Hepatocyte (in vitro differentiated cells): ENCODE data around the gene CAB39L. TPM values are rescaled to one million over a fixed set of nuclear protein-coding genes. Genes with fewer than 3 reads are reported as not detected.

Experiments
- DNase-seq: peaks from one replicate; pipeline ENCODE4 v3.0.0-alpha.2; 2016; ENCODE audit warnings: low spot score
- H2AFZ ChIP-seq: fragments of 200-600 bp; sonication (generic); 2 replicates; pipeline ENCODE4 v1.6.0; 2016; ENCODE audit warnings: antibody characterized with exemption, mild to moderate bottlenecking
- H3K27ac ChIP-seq: fragments of 200-600 bp; sonication (generic); 2 replicates; pipeline ENCODE4 v1.5.1; 2016; ENCODE audit warnings: mild to moderate bottlenecking
- H3K27me3 ChIP-seq: fragments of 200-600 bp; sonication (generic); 2 replicates; pipeline ENCODE4 v1.6.1; 2016
- H3K36me3 ChIP-seq: fragments of 200-600 bp; sonication (generic); replicated peaks from 2 replicates; pipeline ENCODE4 v1.5.1; 2016; ENCODE audit warnings: low read depth; ENCODE audit not compliant: insufficient read depth
- H3K4me1 ChIP-seq: fragments of 200-600 bp; sonication (generic); 2 replicates; pipeline ENCODE4 v1.5.1; 2016; ENCODE audit warnings: mild to moderate bottlenecking, moderate library complexity; ENCODE audit not compliant: insufficient read depth
- H3K4me2 ChIP-seq: fragments of 200-600 bp; sonication (generic); 2 replicates; pipeline ENCODE4 v1.6.0; 2016
- H3K4me3 ChIP-seq: fragments of 200-600 bp; sonication (generic); 2 replicates; pipeline ENCODE4 v1.5.1; 2016; ENCODE audit warnings: mild to moderate bottlenecking
- H3K79me2 ChIP-seq: fragments of 200-600 bp; sonication (generic); 2 replicates; pipeline ENCODE4 v1.6.0; 2017; ENCODE audit warnings: mild to moderate bottlenecking
- H3K9me2 ChIP-seq: fragments of 200-600 bp; sonication (generic); replicated peaks from 2 replicates; pipeline ENCODE4 v1.6.0; 2017; ENCODE audit warnings: mild to moderate bottlenecking; ENCODE audit not compliant: insufficient read depth
- H3K9me3 ChIP-seq: fragments of 200-600 bp; sonication (generic); 2 replicates; pipeline ENCODE4 v1.5.1; 2016; ENCODE audit warnings: low read depth, mild to moderate bottlenecking
- H4K20me1 ChIP-seq: fragments of 200-600 bp; sonication (generic); 2 replicates; pipeline ENCODE4 v1.6.0; 2016; ENCODE audit warnings: mild to moderate bottlenecking; ENCODE audit not compliant: insufficient read depth, poor library complexity, severe bottlenecking
- CTCF ChIP-seq: fragments of 200-600 bp; sonication (generic); IDR thresholded peaks from 2 replicates; pipeline ENCODE4 v1.5.1; 2016; ENCODE audit warnings: antibody characterized with exemption, mild to moderate bottlenecking; ENCODE audit not compliant: poor library complexity
- EZH2 ChIP-seq: fragments of 200-600 bp; sonication (generic); IDR thresholded peaks from 2 replicates; pipeline ENCODE4 v1.6.1; 2016; ENCODE audit warnings: antibody characterized with exemption, mild to moderate bottlenecking, borderline replicate concordance
- EZH2phosphoT487 ChIP-seq: fragments of 200-600 bp; sonication (generic); IDR thresholded peaks from one replicate; pipeline ENCODE4 v1.6.1; 2018; ENCODE audit warnings: antibody characterized with exemption, mild to moderate bottlenecking, low read depth, moderate library complexity; ENCODE audit not compliant: unreplicated experiment, severe bottlenecking
- WGBS: methylation state at CpG from one replicate; pipeline ENCODE4 v1.1.6; 2016; ENCODE audit warnings: low lambda C conversion rate; ENCODE audit errors: missing lambda C conversion rate; 5-methylcytosine and 5-hydroxymethylcytosine counted together
- polyA plus RNA-seq: library from polyadenylated mRNA; unstranded; fragments of >200 nt; fragmentation: Nextera tagmentation; extraction: Ambion mirVana; gene quantifications from 2 replicates; pipeline ENCODE4 v1.2.1, GENCODE V29; 2016
- total RNA-seq: library from RNA; depleted of rRNA; stranded (reverse); fragments of >200 nt; gene quantifications from 2 replicates; pipeline ENCODE4 v1.2.3, GENCODE V29; 2014

The CAB39L gene
- total and polyA plus RNA-seq, 2 experiments from 2014 or later = 13.7 to 20.4 TPM

GRCh38 chr13:49265822-49266221, 178.0 kb downstream of the CAB39L start:
- H3K36me3 ChIP-seq = no peaks in the 10 kb centered on the region

GRCh38 chr13:49262634-49263033, 181.2 kb downstream of the CAB39L start:
- H3K4me2 ChIP-seq = no peak overlapping the region
- no peaks in the 10 kb centered on the region for H3K36me3 ChIP-seq
- H3K27ac ChIP-seq = no peak overlapping the region
- no peak overlapping the region for H2AFZ ChIP-seq
- DNase-seq = no peak
- TF ChIP-seq EZH2phosphoT487 = no peak
- TF ChIP-seq EZH2 = no peak
- no peak for TF ChIP-seq CTCF
- no peaks in the 10 kb centered on the region for H3K4me1 ChIP-seq
- H3K79me2 ChIP-seq = no peaks in the 10 kb centered on the region
- WGBS = 94% methylated on average over 6 of the region's 6 CpGs
- H3K27me3 ChIP-seq = no peaks in the 10 kb centered on the region
- no peaks in the 10 kb centered on the region for H4K20me1 ChIP-seq
- H3K4me3 ChIP-seq = no peak overlapping the region
- H3K9me3 ChIP-seq = no peaks in the 10 kb centered on the region
- H3K9me2 ChIP-seq = no peaks in the 10 kb centered on the region

More at GRCh38 chr13:49265822-49266221, 178.0 kb downstream of the CAB39L start:
- no peak overlapping the region for H3K4me2 ChIP-seq
- H3K9me2 ChIP-seq = no peaks in the 10 kb centered on the region
- DNase-seq = no peak
- H3K9me3 ChIP-seq = no peaks in the 10 kb centered on the region
- H3K79me2 ChIP-seq = no peaks in the 10 kb centered on the region
- H3K4me3 ChIP-seq = no peak overlapping the region
- TF ChIP-seq EZH2 (no peak), CTCF (no peak), EZH2phosphoT487 (no peak)
- H3K27ac ChIP-seq = no peak overlapping the region
- no peaks in the 10 kb centered on the region for H3K4me1 ChIP-seq
- no peak overlapping the region for H2AFZ ChIP-seq
- WGBS = 77% methylated on average over 2 of the region's 2 CpGs
- no peaks in the 10 kb centered on the region for H3K27me3 ChIP-seq
- H4K20me1 ChIP-seq = no peaks in the 10 kb centered on the region

DNA sequence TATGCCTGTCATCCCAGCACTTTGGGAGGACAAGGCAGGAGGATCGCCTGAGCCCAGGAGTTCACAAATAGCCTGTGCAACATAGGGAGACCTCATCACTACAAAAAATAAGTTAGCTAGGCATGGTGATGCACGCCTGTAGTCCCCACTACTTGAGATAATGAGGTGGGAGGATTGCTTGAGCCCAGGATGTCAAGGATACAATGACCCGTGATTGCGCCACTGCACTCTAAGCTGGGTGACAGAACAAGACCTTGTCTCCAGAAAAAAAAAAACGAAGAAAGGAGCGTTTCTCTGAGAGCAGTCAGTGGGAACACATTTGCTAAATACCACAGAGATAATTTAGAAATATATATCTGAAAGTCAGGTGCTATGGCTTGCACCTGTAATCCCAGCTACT, 184.3 kb downstream of the CAB39L start:
- H3K4me1 ChIP-seq = no peaks in the 10 kb centered on the region
- WGBS = 97% methylated on average over 6 of the region's 6 CpGs
- no peaks in the 10 kb centered on the region for H4K20me1 ChIP-seq
- TF ChIP-seq EZH2 (no peak), EZH2phosphoT487 (no peak), CTCF (no peak)
- no peak overlapping the region for H3K27ac ChIP-seq
- H3K4me3 ChIP-seq = no peak overlapping the region
- H3K4me2 ChIP-seq = no peak overlapping the region
- no peak overlapping the region for H2AFZ ChIP-seq
- no peaks in the 10 kb centered on the region for H3K9me3 ChIP-seq
- no peaks in the 10 kb centered on the region for H3K79me2 ChIP-seq
- no peak for DNase-seq
- no peaks in the 10 kb centered on the region for H3K9me2 ChIP-seq
- H3K36me3 ChIP-seq = peaks cover 13% of the 10 kb centered on the region
- H3K27me3 ChIP-seq = no peaks in the 10 kb centered on the region

Other genes with a start within 250 kb of the CAB39L start
- gene MLNR, start 223.7 kb downstream of the CAB39L start, total RNA-seq = not detected in 2 replicates
- gene MLNR, start 223.7 kb downstream of the CAB39L start, polyA plus RNA-seq = not detected in 2 replicates
- gene CDADC1, start 196.1 kb downstream of the CAB39L start, total RNA-seq = 4.0 and 4.2 TPM in 2 replicates
- 7.3 and 7.7 TPM in 2 replicates for gene CDADC1, start 196.1 kb downstream of the CAB39L start, polyA plus RNA-seq
- 14.5 and 17.1 TPM in 2 replicates for gene SETDB2, start 210 bp upstream of the CAB39L start, total RNA-seq
- 7.0 and 8.9 TPM in 2 replicates for gene SETDB2, start 210 bp upstream of the CAB39L start, polyA plus RNA-seq
- gene PHF11, start 51.9 kb upstream of the CAB39L start, total RNA-seq = 17.7 and 20.4 TPM in 2 replicates
- gene PHF11, start 51.9 kb upstream of the CAB39L start, polyA plus RNA-seq = 14.4 and 17.9 TPM in 2 replicates
- gene RCBTB1, start 141.5 kb upstream of the CAB39L start, total RNA-seq = 24.3 and 25.1 TPM in 2 replicates
- gene RCBTB1, start 141.5 kb upstream of the CAB39L start, polyA plus RNA-seq = 10.5 and 14.6 TPM in 2 replicates
- gene ARL11, start 184.4 kb upstream of the CAB39L start, total RNA-seq = 0.10 TPM in 1 of 2 replicates, not detected in the other
- 0.22 TPM in 1 of 2 replicates, not detected in the other for gene ARL11, start 184.4 kb upstream of the CAB39L start, polyA plus RNA-seq
- 174 and 180 TPM in 2 replicates for gene EBPL, start 247.4 kb upstream of the CAB39L start, total RNA-seq
- 109 and 135 TPM in 2 replicates for gene EBPL, start 247.4 kb upstream of the CAB39L start, polyA plus RNA-seq